ENCODE results near the gene CALN1. TPM values are rescaled to one million over a fixed set of nuclear protein-coding genes. Genes with fewer than 3 reads are reported as not detected.

The CALN1 gene
- total and polyA plus RNA-seq, 2 experiments from 2014 or later = 7.6 to 14.5 TPM

GRCh38 chr7:72298912-72299311 lies 113.2 kb downstream of the CALN1 start:
- H3K4me3 ChIP-seq = no peak overlapping the region
- DNase-seq (ENCODE audit: low spot score) = no peak
- no peak overlapping the region for H3K27ac Mint-ChIP-seq

More at GRCh38 chr7:72298912-72299311, 113.2 kb downstream of the CALN1 start:
- Histone ChIP-seq H3K9me2 (ENCODE audit: insufficient read depth) (no peaks in the 10 kb centered on the region), H3K4me1 (ENCODE audit: insufficient read depth) (peaks cover 8% of the 10 kb centered on the region), H2AFZ (no peak overlapping the region), H3K79me2 (replicated peaks; ENCODE audit: insufficient read depth) (peaks cover 42% of the 10 kb centered on the region), H3K27me3 (ENCODE audit: insufficient read depth) (no peaks in the 10 kb centered on the region), H3K36me3 (ENCODE audit: insufficient read depth) (no peaks in the 10 kb centered on the region), H3K4me2 (no peak overlapping the region), H3F3A (replicated peaks; ENCODE audit: low read depth) (no peaks in the 10 kb centered on the region), H4K20me1 (replicated peaks; ENCODE audit: insufficient read depth) (no peaks in the 10 kb centered on the region; the same call in 1 of the 2 replicates), H3K27ac (ENCODE audit: low read depth) (no peak overlapping the region)
- H3K36me3 Mint-ChIP-seq (ENCODE audit: low read depth) = peaks cover 6% of the 10 kb centered on the region
- TF ChIP-seq REST (IDR thresholded peaks at IDR 0.05; ENCODE audit: unreplicated experiment) = no peak
- TF ChIP-seq ZNF462 (CRISPR knock-in tag; IDR thresholded peaks at IDR 0.05) = no peak
- H3K4me1 Mint-ChIP-seq = peaks cover 16% of the 10 kb centered on the region
- H3K4me3 Mint-ChIP-seq = no peak overlapping the region
- peaks cover 11% of the 10 kb centered on the region for H3K27me3 Mint-ChIP-seq (ENCODE audit: insufficient read depth, low read depth, poor library complexity)
- ATAC-seq = no peak
- H3K9me3 Mint-ChIP-seq = no peaks in the 10 kb centered on the region; the same call in 2 of the 3 replicates

All from GM23338 (cell line).